WI38 (cell line): ENCODE measurements around the gene ENTPD6.

ENCODE experiments used
- H3K4me3 ChIP-seq: 2 replicates; pipeline ENCODE4 v1.5.1; 2011; ENCODE audit warnings: low read depth, mild to moderate bottlenecking, control low read depth, low read length
- CTCF ChIP-seq: IDR thresholded peaks from 2 replicates; pipeline ENCODE4 v1.5.1; 2012; ENCODE audit warnings: low read depth, mild to moderate bottlenecking, control low read depth, low read length

The ENTPD6 gene

GRCh38 chr20:25191689-25192088, 3.8 kb upstream of the ENTPD6 start:
- H3K4me3 ChIP-seq = no peak overlapping the region
- no peak for TF ChIP-seq CTCF

GRCh38 chr20:25193843-25194242, 1.7 kb upstream of the ENTPD6 start:
- H3K4me3 ChIP-seq = no peak overlapping the region
- no peak for TF ChIP-seq CTCF

- no peak for TF ChIP-seq CTCF
- H3K4me3 ChIP-seq = no peak overlapping the region
These were observed 1.1 kb upstream of the ENTPD6 start for GRCh38 chr20:25194333-25194972.

GRCh38 chr20:25195962-25196785, 662 bp downstream of the ENTPD6 start:
- peak overlapping the region; percentile 77 for H3K4me3 ChIP-seq
- TF ChIP-seq CTCF = no peak

- H3K4me3 ChIP-seq = peak overlapping the region; percentile 77
- TF ChIP-seq CTCF = no peak
These were observed 1.2 kb downstream of the ENTPD6 start for GRCh38 chr20:25196786-25197120.

- peak overlapping the region; percentile 77; the same call in 1 of the 2 replicates for H3K4me3 ChIP-seq
- no peak for TF ChIP-seq CTCF
These were observed 1.8 kb downstream of the ENTPD6 start for GRCh38 chr20:25197183-25197869.

GRCh38 chr20:25197870-25198190, 2.3 kb downstream of the ENTPD6 start:
- no peak overlapping the region for H3K4me3 ChIP-seq
- no peak for TF ChIP-seq CTCF
